MM.1S (cell line): ENCODE data around the gene KRTAP5-6.

Experiments
- EZH2 ChIP-seq: fragments of 300-600 bp; sonication (generic); optimal IDR thresholded peaks from 2 replicates; pipeline ENCODE3; 2017; ENCODE audit warnings: low read depth, mild to moderate bottlenecking, antibody characterized with exemption, low read length, mixed read lengths
- EZH2phosphoT487 ChIP-seq: fragments of 300-600 bp; sonication (generic); IDR thresholded peaks from 2 replicates; pipeline ENCODE4 v1.6.1; 2018; ENCODE audit warnings: antibody characterized with exemption, low read length
- TF ChIP-seq, protein P1 (sequence below): fragments of 300-600 bp; sonication (generic); IDR thresholded peaks from 2 replicates; pipeline ENCODE4 v1.5.1; 2016; ENCODE audit warnings: antibody characterized with exemption, low read length, mixed read lengths

- TF ChIP-seq, protein P1, sequence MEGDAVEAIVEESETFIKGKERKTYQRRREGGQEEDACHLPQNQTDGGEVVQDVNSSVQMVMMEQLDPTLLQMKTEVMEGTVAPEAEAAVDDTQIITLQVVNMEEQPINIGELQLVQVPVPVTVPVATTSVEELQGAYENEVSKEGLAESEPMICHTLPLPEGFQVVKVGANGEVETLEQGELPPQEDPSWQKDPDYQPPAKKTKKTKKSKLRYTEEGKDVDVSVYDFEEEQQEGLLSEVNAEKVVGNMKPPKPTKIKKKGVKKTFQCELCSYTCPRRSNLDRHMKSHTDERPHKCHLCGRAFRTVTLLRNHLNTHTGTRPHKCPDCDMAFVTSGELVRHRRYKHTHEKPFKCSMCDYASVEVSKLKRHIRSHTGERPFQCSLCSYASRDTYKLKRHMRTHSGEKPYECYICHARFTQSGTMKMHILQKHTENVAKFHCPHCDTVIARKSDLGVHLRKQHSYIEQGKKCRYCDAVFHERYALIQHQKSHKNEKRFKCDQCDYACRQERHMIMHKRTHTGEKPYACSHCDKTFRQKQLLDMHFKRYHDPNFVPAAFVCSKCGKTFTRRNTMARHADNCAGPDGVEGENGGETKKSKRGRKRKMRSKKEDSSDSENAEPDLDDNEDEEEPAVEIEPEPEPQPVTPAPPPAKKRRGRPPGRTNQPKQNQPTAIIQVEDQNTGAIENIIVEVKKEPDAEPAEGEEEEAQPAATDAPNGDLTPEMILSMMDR = no peak
- no peak for TF ChIP-seq EZH2phosphoT487
- TF ChIP-seq EZH2 = no peak
These were observed 45.5 kb upstream of the KRTAP5-6 start for GRCh38 chr11:1651411-1651980.
